HEK293T (cell line): ENCODE data around the gene GMCL2.

Experiments used
- CTCF ChIA-PET: fragments of 350-600 bp; formaldehyde crosslinking; extraction: SDS; loops from one replicate; lab custom pipeline; 2021; ENCODE audit warnings: antibody characterized with exemption, inconsistent platforms; lab: Yijun Ruan, JAX
- POLR2A ChIA-PET: fragments of 350-600 bp; formaldehyde crosslinking; extraction: SDS; loops from one replicate; lab custom pipeline; 2020; ENCODE audit warnings: antibody characterized with exemption, inconsistent platforms; lab: Yijun Ruan, JAX
- DNase-seq: peaks from one replicate; pipeline ENCODE4 v3.0.0; 2012; ENCODE audit warnings: mixed read lengths; ENCODE audit errors: extremely low spot score
- ARNT ChIP-seq: fragments of 450-650 bp; IDR thresholded peaks from 2 replicates; pipeline ENCODE4 v1.6.1; 2017; ENCODE audit warnings: mild to moderate bottlenecking
- BHLHE40 ChIP-seq: fragments of 450-650 bp; IDR thresholded peaks from 2 replicates; pipeline ENCODE4 v1.6.1; 2016; ENCODE audit warnings: mild to moderate bottlenecking, moderate library complexity, borderline replicate concordance
- CTBP1 ChIP-seq: fragments of 450-650 bp; IDR thresholded peaks from 2 replicates; pipeline ENCODE4 v1.6.1; 2016; ENCODE audit warnings: borderline replicate concordance
- ELF4 ChIP-seq: fragments of 450-650 bp; IDR thresholded peaks from 2 replicates; pipeline ENCODE4 v1.6.1; 2017; ENCODE audit warnings: antibody characterized with exemption
- FOXA1 ChIP-seq: fragments of 450-650 bp; IDR thresholded peaks from 2 replicates; pipeline ENCODE4 v1.6.1; 2016; ENCODE audit warnings: mild to moderate bottlenecking
- FOXK2 ChIP-seq: fragments of 450-650 bp; IDR thresholded peaks from 2 replicates; pipeline ENCODE4 v1.6.1; 2016; ENCODE audit warnings: mild to moderate bottlenecking
- FOXM1 ChIP-seq: fragments of 450-650 bp; IDR thresholded peaks from 2 replicates; pipeline ENCODE4 v1.6.1; 2017; ENCODE audit warnings: mild to moderate bottlenecking, borderline replicate concordance
- HDGF ChIP-seq: fragments of 450-650 bp; IDR thresholded peaks from 2 replicates; pipeline ENCODE4 v1.6.1; 2017; ENCODE audit warnings: antibody characterized with exemption, borderline replicate concordance
- L3MBTL2 ChIP-seq: fragments of 450-650 bp; conservative IDR thresholded peaks from 2 replicates; pipeline ENCODE4 v1.6.1; 2016; ENCODE audit warnings: mild to moderate bottlenecking
- LEF1 ChIP-seq: fragments of 450-650 bp; IDR thresholded peaks from 2 replicates; pipeline ENCODE4 v1.6.1; 2017; ENCODE audit warnings: mild to moderate bottlenecking, borderline replicate concordance
- NFRKB ChIP-seq: fragments of 450-650 bp; IDR thresholded peaks from 2 replicates; pipeline ENCODE4 v1.6.1; 2016; ENCODE audit warnings: mild to moderate bottlenecking, moderate library complexity
- SP1 ChIP-seq: fragments of 450-650 bp; IDR thresholded peaks from 2 replicates; pipeline ENCODE4 v1.6.1; 2017
- SUZ12 ChIP-seq: fragments of 450-650 bp; IDR thresholded peaks from 2 replicates; pipeline ENCODE4 v1.6.1; 2016; ENCODE audit warnings: mild to moderate bottlenecking
- TARDBP ChIP-seq: fragments of 450-650 bp; IDR thresholded peaks from 2 replicates; pipeline ENCODE4 v1.6.1; 2016
- ZNF384 ChIP-seq: fragments of 450-650 bp; IDR thresholded peaks from 2 replicates; pipeline ENCODE4 v1.6.1; 2016
- TF ChIP-seq, protein P1 (sequence below): fragments of 450-650 bp; IDR thresholded peaks from 2 replicates; pipeline ENCODE4 v1.6.1; 2016

The GMCL2 gene

DNA sequence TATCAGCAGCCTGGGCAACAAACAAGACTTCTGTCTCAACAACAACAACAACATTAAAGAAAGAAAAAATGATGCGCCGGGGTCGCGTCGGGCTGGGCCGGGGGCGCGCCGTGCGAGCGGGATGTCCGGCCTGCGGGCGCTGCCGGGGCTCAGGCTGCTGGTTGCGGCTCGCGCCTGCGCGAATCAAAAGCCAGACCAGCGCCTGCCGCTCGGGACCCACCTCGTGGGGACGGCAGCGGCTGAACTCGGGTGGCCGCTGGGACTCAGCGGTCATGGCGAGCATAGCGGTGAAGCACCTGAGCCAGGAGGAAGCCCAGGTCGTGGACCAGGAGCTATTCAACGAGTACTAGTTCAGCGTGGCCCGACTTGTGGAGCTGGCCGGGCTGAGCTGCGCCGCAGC is 21.6 kb downstream of the GMCL2 start:
- DNase-seq, result no peak
- POLR2A ChIA-PET, result no interaction called here

GRCh38 chr5:178163772-178164735 is 23.1 kb downstream of the GMCL2 start:
- CTCF ChIA-PET, result interaction anchor here (0.7 kb wide), 1 partner anchor 97 kb away, joined by 3 read pairs; no protein-coding TSS in a partner anchor
- POLR2A ChIA-PET, result no interaction called here
- TF ChIP-seq, protein P1, sequence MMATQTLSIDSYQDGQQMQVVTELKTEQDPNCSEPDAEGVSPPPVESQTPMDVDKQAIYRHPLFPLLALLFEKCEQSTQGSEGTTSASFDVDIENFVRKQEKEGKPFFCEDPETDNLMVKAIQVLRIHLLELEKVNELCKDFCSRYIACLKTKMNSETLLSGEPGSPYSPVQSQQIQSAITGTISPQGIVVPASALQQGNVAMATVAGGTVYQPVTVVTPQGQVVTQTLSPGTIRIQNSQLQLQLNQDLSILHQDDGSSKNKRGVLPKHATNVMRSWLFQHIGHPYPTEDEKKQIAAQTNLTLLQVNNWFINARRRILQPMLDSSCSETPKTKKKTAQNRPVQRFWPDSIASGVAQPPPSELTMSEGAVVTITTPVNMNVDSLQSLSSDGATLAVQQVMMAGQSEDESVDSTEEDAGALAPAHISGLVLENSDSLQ, result peak; percentile 76
- peak; percentile 77 for TF ChIP-seq L3MBTL2
- no peak for TF ChIP-seq SP1
- no peak for TF ChIP-seq FOXA1
- peak; percentile 94 for DNase-seq

More for the DNA sequence above, 21.6 kb downstream of the GMCL2 start:
- CTCF ChIA-PET, result no interaction called here
- TF ChIP-seq NFRKB (no peak), ELF4 (no peak), CTBP1 (no peak), FOXM1 (no peak), SUZ12 (no peak), HDGF (no peak), FOXA1 (no peak), LEF1 (no peak), FOXK2 (no peak), BHLHE40 (no peak), ZNF384 (no peak), L3MBTL2 (no peak), TARDBP (no peak), SP1 (no peak), ARNT (no peak)
- TF ChIP-seq, protein P1, result no peak

GRCh38 chr5:178162481-178162880 is 24.7 kb downstream of the GMCL2 start:
- DNase-seq, result no peak
- ChIA-PET CTCF (interaction anchor here (0.6 to 1.9 kb wide), 4 partner anchors 17 to 87 kb away, joined by 3 to 16 read pairs (median 4); no protein-coding TSS in a partner anchor), POLR2A (interaction anchor here (1.4 kb wide), 1 partner anchor 47 kb away, joined by 6 read pairs; no protein-coding TSS in a partner anchor)
- TF ChIP-seq BHLHE40 (no peak), ZNF384 (no peak), CTBP1 (no peak), HDGF (no peak), SP1 (no peak), ARNT (no peak), FOXA1 (no peak), TARDBP (no peak), FOXM1 (no peak), FOXK2 (no peak), ELF4 (no peak)
- TF ChIP-seq, protein P1, result no peak

DNA sequence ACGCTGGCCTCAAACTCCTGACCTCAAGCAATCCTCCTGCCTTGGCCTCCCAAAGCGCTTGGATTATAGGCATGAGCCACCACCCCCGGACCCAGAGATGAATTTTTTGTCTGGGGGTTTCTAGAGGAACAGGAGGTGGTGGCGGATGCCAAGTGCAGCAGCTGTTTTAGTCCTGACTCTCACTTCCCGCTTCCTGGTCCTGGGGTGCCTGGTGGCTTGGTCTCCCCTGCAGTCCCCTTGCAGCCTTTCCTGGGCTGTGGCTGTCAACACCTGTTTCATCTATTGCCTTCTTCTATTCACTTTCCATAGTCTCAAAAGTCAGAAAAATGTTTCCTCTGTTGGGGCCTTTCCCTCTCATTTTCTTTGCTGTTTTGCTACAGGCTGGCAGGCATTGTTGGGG is 27.0 kb downstream of the GMCL2 start:
- TF ChIP-seq TARDBP (no peak), CTBP1 (no peak), SP1 (no peak), L3MBTL2 (no peak), FOXM1 (no peak), SUZ12 (no peak), ZNF384 (no peak), LEF1 (no peak), FOXA1 (no peak), NFRKB (no peak), ELF4 (no peak), BHLHE40 (no peak), FOXK2 (no peak), HDGF (no peak), ARNT (no peak)
- TF ChIP-seq, protein P1, result no peak
- no peak for DNase-seq
- POLR2A ChIA-PET, result no interaction called here
- CTCF ChIA-PET, result no interaction called here

DNA sequence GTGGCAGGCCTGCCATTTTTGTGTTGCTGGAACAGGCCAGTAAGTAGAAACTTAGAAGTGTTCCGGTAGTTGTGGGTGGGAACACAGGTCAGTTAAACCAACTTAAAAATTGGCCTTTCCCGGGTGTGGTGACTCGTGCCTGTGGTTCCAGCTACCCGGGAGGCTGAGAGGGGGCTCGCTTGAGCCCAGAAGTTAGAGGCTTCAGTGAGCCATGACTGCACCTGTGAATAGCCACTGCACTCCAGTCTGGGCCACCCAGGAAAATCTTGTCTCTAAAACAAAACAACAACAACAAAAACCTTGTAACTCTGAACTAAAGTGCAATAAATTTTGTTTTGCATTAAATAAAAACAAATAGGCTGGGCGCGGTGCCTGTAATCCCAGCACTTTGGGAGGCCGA is 32.1 kb downstream of the GMCL2 start:
- CTCF ChIA-PET, result interaction anchor here (6.9 kb wide), 1 partner anchor 79 kb away, joined by 30 read pairs; no protein-coding TSS in a partner anchor
- no peak for DNase-seq
- TF ChIP-seq, protein P1, result no peak
- TF ChIP-seq ZNF384, result no peak
- TF ChIP-seq SP1, result no peak
- no peak for TF ChIP-seq LEF1
- TF ChIP-seq FOXK2, result no peak
- TF ChIP-seq FOXM1, result no peak
- no peak for TF ChIP-seq CTBP1
- no peak for TF ChIP-seq BHLHE40
- no peak for TF ChIP-seq FOXA1
- no peak for TF ChIP-seq ARNT
- no peak for TF ChIP-seq TARDBP
- TF ChIP-seq L3MBTL2, result no peak
- TF ChIP-seq NFRKB, result no peak
- no peak for TF ChIP-seq HDGF
- TF ChIP-seq SUZ12, result no peak
- no peak for TF ChIP-seq ELF4
- POLR2A ChIA-PET, result interaction anchor here (1.0 to 2.1 kb wide), 3 partner anchors 24 to 48 kb away, joined by 3 to 13 read pairs (median 5); partner anchors contain the start of gene RMND5B
